Activated T-helper 17 cell treated with anti-CD3 and anti-CD28 coated beads, Interleukin-2, amount 50 U/mL, for 72 hours (primary cell): ENCODE data around the gene MGAT5B. TPM values are rescaled to one million over a fixed set of nuclear protein-coding genes. Genes with fewer than 3 reads are reported as not detected.
A peak's percentile ranks its signal among the peaks of the same experiment; 100 is the strongest.

Source experiments
- ATAC-seq: fragments of 150-1000 bp; cut with Tn5 transposase; replicated peaks from 2 replicates; pipeline ENCODE4 v1.10.0; 2021; ENCODE audit warnings: mild to moderate bottlenecking, moderate library complexity
- H3K27ac Mint-ChIP-seq: one replicate; pipeline ENCODE4 v1.8.0; 2022; ENCODE audit warnings: mixed read lengths
- H3K27me3 Mint-ChIP-seq: one replicate; pipeline ENCODE4 v1.8.0; 2022; ENCODE audit warnings: mixed read lengths
- H3K36me3 Mint-ChIP-seq: one replicate; pipeline ENCODE4 v1.8.0; 2022; ENCODE audit warnings: low read depth, mild to moderate bottlenecking, mixed read lengths
- H3K4me1 Mint-ChIP-seq: one replicate; pipeline ENCODE4 v1.8.0; 2022; ENCODE audit warnings: mixed read lengths
- H3K4me3 Mint-ChIP-seq: one replicate; pipeline ENCODE4 v1.8.0; 2022; ENCODE audit warnings: mild to moderate bottlenecking, mixed read lengths
- H3K9me3 Mint-ChIP-seq: one replicate; pipeline ENCODE4 v1.8.0; 2022; ENCODE audit warnings: mixed read lengths
- total RNA-seq, 2 donors: library from RNA; stranded (reverse); gene quantifications; one replicate each; pipeline ENCODE4 v1.2.3, GENCODE V29; 2022

The MGAT5B gene
- total RNA-seq, 2 donors from 2014 or later, result 0.16 to 0.39 TPM

GRCh38 chr17:76983075-76983775, 115.0 kb downstream of the MGAT5B start:
- Mint-ChIP-seq H3K27me3 (no peaks in the 10 kb centered on the region), H3K27ac (peak overlapping the region; percentile 74), H3K9me3 (peaks cover 2% of the 10 kb centered on the region), H3K4me3 (peak overlapping the region; percentile 49), H3K36me3 (no peaks in the 10 kb centered on the region), H3K4me1 (peaks cover 4% of the 10 kb centered on the region)
- peak; percentile 72 for ATAC-seq

- no peak for ATAC-seq
- no peaks in the 10 kb centered on the region for H3K9me3 Mint-ChIP-seq
- peaks cover 4% of the 10 kb centered on the region for H3K4me1 Mint-ChIP-seq
- H3K27ac Mint-ChIP-seq, result no peak overlapping the region
- H3K36me3 Mint-ChIP-seq, result no peaks in the 10 kb centered on the region
- H3K27me3 Mint-ChIP-seq, result no peaks in the 10 kb centered on the region
- no peak overlapping the region for H3K4me3 Mint-ChIP-seq
These were observed 118.2 kb downstream of the MGAT5B start for GRCh38 chr17:76986365-76986764.

- Mint-ChIP-seq H3K9me3 (no peaks in the 10 kb centered on the region), H3K4me1 (peaks cover 4% of the 10 kb centered on the region), H3K4me3 (no peak overlapping the region), H3K36me3 (no peaks in the 10 kb centered on the region), H3K27ac (no peak overlapping the region), H3K27me3 (no peaks in the 10 kb centered on the region)
- no peak for ATAC-seq
These were observed 119.4 kb downstream of the MGAT5B start for GRCh38 chr17:76987486-76988093.

DNA sequence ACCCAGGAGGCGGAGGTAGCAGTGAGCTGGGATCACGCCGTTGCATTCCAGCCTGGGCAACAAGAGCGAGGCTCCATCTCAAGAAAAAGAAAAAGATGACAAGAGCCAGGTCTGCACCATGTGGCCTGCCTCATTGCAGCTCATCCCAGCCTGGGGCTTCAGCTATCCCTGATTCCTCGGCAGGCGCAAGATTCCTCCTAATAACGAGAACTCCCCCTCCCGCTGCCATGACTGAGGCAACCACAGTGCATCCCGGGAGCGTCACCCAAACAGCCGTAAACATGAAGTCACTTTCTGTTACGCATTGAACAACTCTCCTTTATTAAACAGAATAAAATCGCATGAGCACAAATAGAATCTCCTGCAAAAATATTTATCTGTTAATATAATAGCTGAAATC, 120.6 kb downstream of the MGAT5B start:
- no peak for ATAC-seq
- H3K27ac Mint-ChIP-seq, result no peak overlapping the region
- no peaks in the 10 kb centered on the region for H3K27me3 Mint-ChIP-seq
- no peak overlapping the region for H3K4me3 Mint-ChIP-seq
- no peaks in the 10 kb centered on the region for H3K4me1 Mint-ChIP-seq
- no peaks in the 10 kb centered on the region for H3K9me3 Mint-ChIP-seq
- no peaks in the 10 kb centered on the region for H3K36me3 Mint-ChIP-seq

GRCh38 chr17:76989519-76989918, 121.3 kb downstream of the MGAT5B start:
- Mint-ChIP-seq H3K4me3 (no peak overlapping the region), H3K9me3 (no peaks in the 10 kb centered on the region), H3K27me3 (no peaks in the 10 kb centered on the region), H3K27ac (no peak overlapping the region), H3K36me3 (no peaks in the 10 kb centered on the region), H3K4me1 (no peaks in the 10 kb centered on the region)
- no peak for ATAC-seq

DNA sequence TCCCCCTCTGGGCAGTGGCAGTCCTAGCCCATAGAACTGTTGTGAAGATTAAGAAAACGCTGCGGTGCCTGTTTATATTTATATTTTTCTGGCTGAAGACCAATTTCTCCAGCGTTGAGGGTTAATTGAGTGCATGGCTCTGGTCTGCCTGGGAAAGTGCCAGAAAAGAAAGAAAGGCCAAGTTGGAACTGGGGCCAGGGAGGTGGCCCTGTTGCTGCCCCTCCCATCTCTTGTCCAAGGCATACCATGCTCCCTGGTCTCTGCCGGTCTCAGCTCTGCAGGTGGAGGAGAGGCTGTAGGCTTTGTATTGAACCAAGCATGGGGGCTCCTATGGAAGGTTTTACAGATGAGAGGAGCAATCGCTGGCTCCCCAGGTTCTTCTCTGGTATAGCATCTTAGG, 124.7 kb downstream of the MGAT5B start:
- no peaks in the 10 kb centered on the region for H3K9me3 Mint-ChIP-seq
- no peak overlapping the region for H3K27ac Mint-ChIP-seq
- no peak for ATAC-seq
- H3K27me3 Mint-ChIP-seq, result no peaks in the 10 kb centered on the region
- peaks cover 13% of the 10 kb centered on the region for H3K4me1 Mint-ChIP-seq
- H3K4me3 Mint-ChIP-seq, result no peak overlapping the region
- no peaks in the 10 kb centered on the region for H3K36me3 Mint-ChIP-seq

DNA sequence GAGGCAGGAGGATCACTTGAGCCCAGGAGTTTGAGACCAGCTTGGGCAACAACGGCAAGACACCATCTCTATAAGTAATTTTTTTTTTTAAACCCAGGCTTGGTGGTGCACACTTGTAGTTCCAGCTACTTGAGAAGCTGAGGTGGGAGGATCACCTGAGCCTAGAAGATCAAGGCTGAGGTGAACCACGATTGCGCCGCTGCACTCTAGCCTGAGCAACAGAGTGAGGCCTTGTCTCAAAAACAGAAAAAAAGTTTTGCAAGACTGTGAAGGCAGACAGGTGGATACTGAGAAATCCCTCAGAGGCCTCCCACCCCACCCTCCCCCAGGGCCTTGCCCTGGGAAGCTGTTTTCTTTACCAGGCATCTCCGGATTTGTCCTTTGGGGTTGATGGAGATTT, 125.4 kb downstream of the MGAT5B start:
- Mint-ChIP-seq H3K9me3 (no peaks in the 10 kb centered on the region), H3K36me3 (no peaks in the 10 kb centered on the region), H3K4me1 (peaks cover 21% of the 10 kb centered on the region), H3K27me3 (no peaks in the 10 kb centered on the region), H3K27ac (peak overlapping the region; percentile 58), H3K4me3 (no peak overlapping the region)
- no peak for ATAC-seq

GRCh38 chr17:76994237-76994637, 126.0 kb downstream of the MGAT5B start:
- Mint-ChIP-seq H3K36me3 (no peaks in the 10 kb centered on the region), H3K4me1 (peaks cover 24% of the 10 kb centered on the region), H3K27me3 (no peaks in the 10 kb centered on the region), H3K27ac (peak overlapping the region; percentile 58), H3K4me3 (no peak overlapping the region), H3K9me3 (no peaks in the 10 kb centered on the region)
- no peak for ATAC-seq

DNA sequence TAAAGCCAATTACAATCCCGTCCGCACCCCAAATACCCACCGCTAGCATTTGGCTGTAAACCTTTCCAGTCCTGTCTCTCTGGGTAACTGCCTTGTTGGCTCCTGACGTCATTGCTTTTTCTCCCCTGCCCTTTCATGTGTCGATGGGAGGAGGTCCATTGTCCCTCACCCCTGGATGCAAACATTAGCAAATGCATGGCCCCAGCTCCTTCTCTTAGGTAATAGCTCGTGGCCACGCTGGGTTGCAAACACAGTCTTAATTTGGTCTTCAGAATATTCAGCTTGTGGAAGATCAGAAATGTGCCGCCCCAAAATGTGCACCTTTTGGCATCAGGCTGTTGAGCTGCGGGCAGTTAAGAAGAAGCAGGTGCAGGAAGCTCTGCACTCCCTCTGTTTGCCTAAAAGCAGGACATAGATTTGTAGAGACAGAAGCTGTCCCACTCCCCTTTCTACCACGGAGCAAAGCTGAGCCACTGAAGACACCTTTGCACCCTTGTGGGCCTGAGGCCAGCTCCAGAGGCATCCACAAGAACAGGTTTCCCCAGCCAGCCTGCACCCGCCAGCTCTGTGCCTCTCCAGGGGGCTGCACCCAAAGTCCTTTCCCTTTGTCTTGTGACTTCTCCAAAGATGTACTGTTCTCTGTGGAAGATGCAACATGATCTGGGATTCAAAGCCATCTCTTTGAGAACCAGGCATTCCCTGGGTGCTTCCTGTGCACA, 127.3 kb downstream of the MGAT5B start:
- no peak overlapping the region for H3K27ac Mint-ChIP-seq

GRCh38 chr17:76996741-76997694, 128.8 kb downstream of the MGAT5B start:
- H3K36me3 Mint-ChIP-seq, result no peaks in the 10 kb centered on the region
- peak overlapping the region; percentile 77 for H3K4me3 Mint-ChIP-seq
- H3K4me1 Mint-ChIP-seq, result peaks cover 24% of the 10 kb centered on the region
- peak overlapping the region; percentile 93 for H3K27ac Mint-ChIP-seq
- H3K27me3 Mint-ChIP-seq, result no peaks in the 10 kb centered on the region
- no peaks in the 10 kb centered on the region for H3K9me3 Mint-ChIP-seq
- no peak for ATAC-seq

More for the DNA sequence above, 127.3 kb downstream of the MGAT5B start:
- Mint-ChIP-seq H3K27me3 (no peaks in the 10 kb centered on the region), H3K36me3 (no peaks in the 10 kb centered on the region), H3K4me3 (no peak overlapping the region), H3K9me3 (no peaks in the 10 kb centered on the region), H3K4me1 (peaks cover 24% of the 10 kb centered on the region)
- ATAC-seq, result no peak

- H3K4me3 Mint-ChIP-seq, result peak overlapping the region; percentile 77
- ATAC-seq, result peak; percentile 92
- no peaks in the 10 kb centered on the region for H3K27me3 Mint-ChIP-seq
- peak overlapping the region; percentile 93 for H3K27ac Mint-ChIP-seq
- no peaks in the 10 kb centered on the region for H3K36me3 Mint-ChIP-seq
- H3K4me1 Mint-ChIP-seq, result peaks cover 24% of the 10 kb centered on the region
- no peaks in the 10 kb centered on the region for H3K9me3 Mint-ChIP-seq
These were observed 129.9 kb downstream of the MGAT5B start for GRCh38 chr17:76997981-76998531.

- no peaks in the 10 kb centered on the region for H3K9me3 Mint-ChIP-seq
- peak overlapping the region; percentile 77 for H3K4me3 Mint-ChIP-seq
- H3K36me3 Mint-ChIP-seq, result no peaks in the 10 kb centered on the region
- ATAC-seq, result no peak
- no peaks in the 10 kb centered on the region for H3K27me3 Mint-ChIP-seq
- H3K27ac Mint-ChIP-seq, result peak overlapping the region; percentile 93
- H3K4me1 Mint-ChIP-seq, result peaks cover 24% of the 10 kb centered on the region
These were observed 130.6 kb downstream of the MGAT5B start for GRCh38 chr17:76998839-76999238.
